ENCODE results near the gene CKS1B.
A peak's percentile ranks its signal among the peaks of the same experiment; 100 is the strongest.

CKS1B gene

DNA sequence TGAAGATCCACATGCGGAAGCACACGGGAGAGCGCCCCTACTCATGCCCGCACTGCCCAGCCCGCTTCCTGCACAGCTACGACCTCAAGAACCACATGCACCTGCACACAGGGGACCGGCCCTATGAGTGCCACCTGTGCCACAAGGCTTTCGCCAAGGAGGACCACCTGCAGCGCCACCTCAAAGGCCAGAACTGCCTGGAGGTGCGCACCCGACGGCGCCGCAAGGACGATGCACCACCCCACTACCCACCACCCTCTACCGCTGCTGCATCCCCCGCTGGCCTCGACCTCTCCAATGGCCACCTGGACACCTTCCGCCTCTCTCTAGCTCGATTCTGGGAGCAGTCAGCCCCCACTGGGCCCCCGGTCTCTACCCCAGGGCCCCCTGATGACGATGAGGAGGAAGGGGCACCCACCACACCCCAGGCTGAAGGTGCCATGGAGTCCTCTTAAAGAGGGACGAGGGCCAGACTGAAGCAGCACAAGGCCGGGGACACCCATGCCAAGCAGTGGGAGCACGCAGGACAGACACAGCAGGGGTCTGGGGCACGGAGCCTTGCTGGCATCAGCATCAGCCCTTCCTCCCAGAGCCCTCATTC is 41.9 kb downstream of the CKS1B start:
- no peak for DNase-seq

DNA sequence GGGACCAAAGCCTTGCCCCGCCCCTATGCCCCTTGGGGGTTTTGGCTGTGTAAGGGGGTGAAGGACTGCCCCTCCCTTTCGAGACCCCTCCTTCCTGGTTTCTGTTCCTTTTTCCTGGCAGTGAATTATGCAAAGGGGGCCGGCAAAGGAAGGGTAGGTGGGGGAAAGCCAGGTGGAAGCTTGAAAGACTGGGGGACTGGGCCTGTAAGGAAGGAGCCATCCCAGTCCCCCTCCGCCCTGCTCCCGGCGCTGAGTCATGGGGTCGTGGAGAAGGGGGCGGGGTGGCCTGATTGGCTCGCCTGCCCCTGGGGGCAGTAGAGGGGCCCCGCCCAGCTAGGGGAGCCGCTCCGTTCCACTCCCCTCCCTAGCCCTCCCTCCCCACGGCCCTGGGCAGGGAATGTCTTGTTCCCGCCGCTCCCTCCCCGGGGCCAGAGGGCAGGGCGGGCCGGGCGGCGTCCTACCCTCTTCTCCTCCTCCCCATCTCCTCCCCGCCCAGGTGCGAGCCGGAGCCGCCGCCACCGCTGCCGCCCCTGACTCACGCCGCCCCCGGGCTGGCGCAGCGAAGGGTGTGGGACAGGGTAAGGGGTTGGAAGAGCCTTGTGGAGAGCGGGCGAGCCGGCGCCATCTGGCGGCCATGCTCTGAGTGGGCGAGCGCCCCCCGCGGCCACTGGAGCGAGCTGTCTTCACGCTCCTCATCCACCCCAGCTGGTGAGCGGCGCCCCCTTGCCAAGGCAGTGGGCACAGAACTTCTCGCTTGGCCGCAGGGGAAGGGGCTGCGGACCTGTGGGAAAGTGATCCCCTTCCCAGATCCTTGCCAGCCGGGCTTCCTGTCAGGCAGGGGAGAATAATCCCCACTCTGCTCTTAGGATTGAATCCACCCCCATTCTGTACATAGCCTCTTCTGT is 42.8 kb downstream of the CKS1B start:
- DNase-seq = peak; percentile 91

DNA sequence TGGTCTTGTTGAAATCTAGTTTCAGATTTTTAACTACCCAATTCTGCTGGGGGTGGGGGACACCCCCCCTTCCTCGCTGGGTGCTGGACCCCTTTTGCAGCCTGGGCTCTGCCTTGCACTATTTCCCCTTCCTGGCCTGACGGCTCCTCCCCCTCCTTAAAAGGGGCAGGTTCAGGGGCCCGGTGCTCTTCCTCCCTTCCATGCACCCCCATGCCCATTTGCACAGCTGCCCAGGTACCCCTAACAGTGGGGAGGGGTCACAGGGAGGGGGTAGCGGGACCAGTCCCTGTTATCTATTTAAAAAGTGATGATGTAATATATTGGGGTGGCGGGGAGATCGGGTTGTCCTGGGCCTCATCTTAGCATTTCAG is 43.5 kb downstream of the CKS1B start:
- DNase-seq = no peak

DNA sequence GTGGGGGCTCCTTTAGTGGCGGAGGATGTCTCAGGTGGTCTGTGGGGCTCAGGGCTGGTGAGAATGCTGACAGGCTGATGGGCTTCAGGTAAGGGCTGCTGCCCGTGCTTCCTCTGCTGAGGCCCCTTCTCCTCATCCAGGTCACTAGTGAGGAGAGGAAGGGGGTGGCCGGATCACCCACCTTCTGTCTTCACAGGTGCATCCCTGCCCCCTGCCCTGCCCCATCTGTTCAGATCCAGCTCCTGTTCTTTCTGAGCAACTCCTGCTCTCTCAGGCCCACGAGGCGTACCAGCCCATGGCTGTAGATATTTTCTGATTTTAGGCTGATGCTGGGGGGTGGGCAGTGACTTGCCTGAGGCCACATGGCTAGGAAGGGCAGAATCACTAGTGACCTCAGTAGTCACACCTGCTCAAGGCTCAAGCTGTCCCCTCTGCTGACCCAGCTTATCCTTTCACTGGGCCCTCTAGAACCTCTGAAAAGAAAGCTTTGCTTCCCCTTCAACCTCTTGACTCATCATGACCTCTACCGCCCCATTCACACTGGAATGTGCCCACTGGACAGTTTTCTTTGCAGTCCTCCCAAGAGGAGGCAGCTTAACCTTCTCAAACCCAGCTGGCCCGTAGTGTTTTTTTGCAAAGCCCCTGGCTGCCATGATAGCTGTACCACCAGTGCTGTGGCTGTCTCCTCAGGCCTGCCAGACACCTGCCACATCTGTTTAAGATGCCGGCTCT is 44.3 kb downstream of the CKS1B start:
- no peak for DNase-seq

DNA sequence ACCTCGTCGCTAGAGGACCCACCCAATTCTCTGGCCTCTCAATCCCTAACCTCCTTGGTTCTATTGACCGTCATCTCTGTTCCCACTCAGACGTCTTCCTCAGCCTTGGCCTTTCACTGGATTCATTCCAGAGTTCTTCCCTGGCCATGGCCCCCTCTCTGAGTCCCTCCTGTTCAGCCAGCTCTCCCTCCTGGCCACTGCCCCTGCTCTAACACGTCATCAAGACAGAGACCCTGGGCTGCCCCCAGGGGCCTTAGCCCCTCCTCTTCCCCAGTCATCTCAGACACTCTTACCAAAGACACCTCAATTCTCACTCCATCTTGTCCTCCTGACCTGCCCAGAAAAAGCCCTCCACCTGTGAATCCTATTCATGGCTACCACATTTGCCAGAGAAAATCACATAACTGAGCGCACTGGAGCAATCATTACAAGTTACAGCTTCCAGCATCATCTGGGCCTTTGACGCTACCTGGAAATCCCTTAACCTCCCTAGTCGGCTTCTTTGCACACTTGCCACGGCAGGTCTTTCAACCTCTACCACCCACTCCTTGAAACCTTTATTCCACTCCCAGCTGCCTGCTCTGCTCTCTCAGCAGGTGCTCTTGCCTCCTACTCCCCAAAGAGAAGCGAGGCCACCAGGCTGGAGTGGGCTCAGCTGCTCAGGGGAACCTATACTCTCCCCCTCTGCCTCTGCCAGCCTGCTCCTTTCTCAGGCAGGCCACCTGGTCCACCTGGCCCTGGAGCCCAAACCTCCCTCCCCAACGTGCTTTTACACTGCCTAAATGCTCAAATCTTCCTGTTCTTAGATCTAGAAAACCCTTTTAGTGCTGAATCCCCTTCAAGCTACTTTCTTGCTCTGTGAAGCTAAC is 45.1 kb downstream of the CKS1B start:
- no peak for DNase-seq

DNA sequence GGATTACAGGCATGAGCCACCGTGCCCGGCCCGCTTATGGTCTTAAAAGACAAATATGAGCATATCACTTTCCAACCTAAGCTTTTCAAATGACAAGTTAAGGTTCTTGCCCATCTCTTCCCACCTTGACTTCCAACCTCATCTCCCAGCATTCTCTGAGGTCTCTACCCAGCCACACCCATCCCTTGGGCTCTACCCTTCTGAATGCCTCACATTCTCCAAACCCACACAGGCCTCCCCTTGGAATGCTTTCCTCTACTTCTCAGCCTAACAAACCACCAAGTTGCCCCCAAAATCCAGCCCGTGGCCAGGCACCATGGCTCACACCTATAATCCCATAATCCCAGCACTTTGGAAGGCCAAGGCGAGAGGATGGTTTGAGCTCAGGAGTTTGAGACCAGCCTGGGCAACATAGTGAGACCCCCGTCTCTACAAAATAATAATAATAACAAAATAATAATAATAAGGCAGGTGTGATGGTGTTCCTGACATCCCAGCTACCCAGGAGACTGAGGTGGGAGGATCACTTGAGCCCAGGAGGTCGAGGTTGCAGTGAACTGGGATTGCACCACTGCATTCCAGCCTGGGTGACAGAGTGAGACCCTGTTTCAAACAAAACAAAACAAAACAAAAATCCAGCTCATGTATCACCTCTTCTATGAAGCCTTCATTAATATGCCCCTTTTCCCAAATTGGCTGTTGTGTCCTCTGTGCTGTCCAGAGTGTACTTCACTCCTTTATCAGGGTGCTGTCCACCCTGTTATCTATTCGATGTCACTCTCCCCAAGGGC is 47.9 kb downstream of the CKS1B start:
- no peak for DNase-seq

DNA sequence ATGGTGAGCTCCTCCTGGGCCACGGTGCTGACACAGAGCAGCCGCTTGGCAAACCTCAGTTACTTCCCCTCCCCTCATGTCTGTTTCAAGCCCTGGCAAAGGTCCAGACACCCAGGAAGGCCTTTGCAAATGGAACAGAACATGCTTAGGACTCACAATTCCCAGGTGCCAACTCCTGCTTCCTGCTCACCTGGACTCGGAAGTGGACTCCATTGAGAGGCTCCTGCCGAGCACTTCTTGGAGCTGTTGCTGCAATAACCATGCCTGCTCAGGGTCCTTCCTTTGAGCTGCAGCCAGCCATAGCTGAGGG is 48.4 kb downstream of the CKS1B start:
- no peak for DNase-seq

DNA sequence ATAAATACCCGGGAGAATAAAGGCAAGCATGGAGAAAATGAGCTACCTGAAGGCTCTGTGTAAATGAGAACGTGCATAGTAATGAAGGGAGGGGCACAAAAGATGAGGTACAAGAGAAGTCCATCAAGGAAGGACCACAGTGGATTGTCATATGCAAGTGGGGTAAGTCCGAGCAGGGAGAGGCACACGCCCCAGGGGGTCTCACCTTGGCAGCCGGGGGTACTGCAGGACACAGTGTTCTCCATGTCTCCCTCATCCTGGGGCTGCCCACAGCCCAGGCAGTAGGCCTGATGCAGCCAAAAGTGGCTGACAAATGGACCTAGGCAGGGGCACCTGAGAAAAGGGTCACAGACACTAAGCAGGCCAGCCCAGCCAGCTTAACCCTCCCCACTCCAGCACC is 49.1 kb downstream of the CKS1B start:
- DNase-seq = no peak

DNA sequence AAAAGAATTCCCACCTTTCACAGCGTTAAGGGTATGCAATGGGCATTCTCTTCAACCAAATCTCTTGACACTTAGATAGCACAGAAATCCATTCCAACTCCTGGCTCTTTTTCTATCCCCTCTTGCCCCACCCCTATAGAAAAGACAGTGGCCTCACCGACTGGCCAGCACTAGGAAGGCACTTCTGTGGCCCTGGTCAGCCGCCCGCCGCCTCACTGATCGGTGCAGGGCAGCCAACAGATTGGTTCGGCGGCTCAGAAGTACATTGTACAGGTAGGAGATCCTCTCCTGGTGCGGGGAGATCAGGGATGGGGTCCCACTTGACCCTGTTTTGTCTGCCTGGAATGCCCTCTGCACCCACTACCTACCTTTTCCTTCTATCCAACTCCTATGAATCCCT is 49.8 kb downstream of the CKS1B start:
- no peak for DNase-seq

DNA sequence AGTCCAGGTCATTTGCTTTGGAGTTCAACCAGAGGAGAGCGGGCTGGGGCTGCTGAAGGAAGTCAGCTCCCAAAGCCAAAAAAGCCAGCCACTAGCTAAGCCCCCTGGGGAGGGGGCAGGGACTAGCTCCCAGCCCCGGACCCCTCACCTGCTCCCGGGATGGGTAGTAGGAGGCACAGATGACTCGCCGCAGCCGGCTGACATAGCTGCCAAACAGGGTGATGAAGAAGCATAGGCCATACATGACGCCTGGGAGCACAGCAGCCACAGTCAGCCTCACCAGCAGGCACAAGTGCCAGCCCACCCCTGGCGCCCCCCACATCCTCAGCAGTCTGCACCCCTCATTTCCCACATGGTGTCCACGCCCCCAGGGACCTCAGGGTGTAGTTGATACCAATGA is 51.7 kb downstream of the CKS1B start:
- DNase-seq = no peak

DNA sequence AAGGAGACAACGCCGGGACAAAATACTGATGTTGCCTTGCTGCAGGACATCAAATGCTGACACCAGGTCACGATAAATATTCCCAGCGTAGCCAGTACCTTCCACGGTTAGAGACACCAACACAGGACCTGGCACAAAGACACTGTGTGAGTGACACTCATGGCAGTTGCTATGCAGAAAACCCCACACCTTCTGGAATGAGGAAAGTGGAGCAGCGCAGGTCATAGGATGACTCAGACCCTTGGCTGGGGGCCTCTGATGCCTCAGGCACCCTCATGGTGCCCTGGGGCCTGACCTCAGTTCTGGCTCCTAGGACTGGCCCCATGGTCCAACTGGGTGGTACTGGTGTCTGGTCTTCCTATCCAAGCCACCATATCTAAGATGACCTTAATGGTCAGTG is 52.1 kb downstream of the CKS1B start:
- no peak for DNase-seq
